Left ventricle myocardium inferior (tissue), 1 donor: Measurements from ENCODE around the gene HOOK2. TPM values are rescaled to one million over a fixed set of nuclear protein-coding genes. Genes with fewer than 3 reads are reported as not detected.

Source experiments
- DNase-seq: peaks from one replicate; pipeline ENCODE4 v3.0.0-alpha.2; 2020
- H3K27ac ChIP-seq: fragments of 200-600 bp; replicated peaks from 2 replicates; pipeline ENCODE4 v1.8.0; 2021
- H3K27me3 ChIP-seq: fragments of 200-600 bp; 2 replicates; pipeline ENCODE4 v1.8.0; 2021; ENCODE audit warnings: low read depth
- H3K36me3 ChIP-seq: fragments of 200-600 bp; 2 replicates; pipeline ENCODE4 v1.8.0; 2021
- H3K4me1 ChIP-seq: fragments of 200-600 bp; 2 replicates; pipeline ENCODE4 v1.8.0; 2021
- H3K4me3 ChIP-seq: fragments of 200-600 bp; 2 replicates; pipeline ENCODE4 v1.8.0; 2021; ENCODE audit warnings: mild to moderate bottlenecking, moderate library complexity
- H3K9me3 ChIP-seq: fragments of 200-600 bp; replicated peaks from 2 replicates; pipeline ENCODE4 v1.8.0; 2021
- CTCF ChIP-seq: fragments of 200-600 bp; IDR thresholded peaks from 2 replicates; pipeline ENCODE4 v1.8.0; 2021; ENCODE audit warnings: antibody characterized with exemption, mild to moderate bottlenecking, borderline replicate concordance
- intact Hi-C: fragments of 100-400 bp; cut with micrococcal nuclease; formaldehyde crosslinking; loops from one replicate; pipeline ENCODE4 v1.11.0; 2022
- total RNA-seq: library from RNA; stranded (reverse); fragmentation: NEBNext Ultra II Directional; extraction: Animal tissue kit (Norgen Biotek cat#: 25700); gene quantifications from one replicate; pipeline ENCODE4 v1.2.1, GENCODE V29; 2021
- donor health status: DM: no; HTN: yes; CAD: no; lungs with severe emphysema.

HOOK2 gene
- total RNA-seq, 1 donor from 2014 or later = 66.3 TPM

DNA sequence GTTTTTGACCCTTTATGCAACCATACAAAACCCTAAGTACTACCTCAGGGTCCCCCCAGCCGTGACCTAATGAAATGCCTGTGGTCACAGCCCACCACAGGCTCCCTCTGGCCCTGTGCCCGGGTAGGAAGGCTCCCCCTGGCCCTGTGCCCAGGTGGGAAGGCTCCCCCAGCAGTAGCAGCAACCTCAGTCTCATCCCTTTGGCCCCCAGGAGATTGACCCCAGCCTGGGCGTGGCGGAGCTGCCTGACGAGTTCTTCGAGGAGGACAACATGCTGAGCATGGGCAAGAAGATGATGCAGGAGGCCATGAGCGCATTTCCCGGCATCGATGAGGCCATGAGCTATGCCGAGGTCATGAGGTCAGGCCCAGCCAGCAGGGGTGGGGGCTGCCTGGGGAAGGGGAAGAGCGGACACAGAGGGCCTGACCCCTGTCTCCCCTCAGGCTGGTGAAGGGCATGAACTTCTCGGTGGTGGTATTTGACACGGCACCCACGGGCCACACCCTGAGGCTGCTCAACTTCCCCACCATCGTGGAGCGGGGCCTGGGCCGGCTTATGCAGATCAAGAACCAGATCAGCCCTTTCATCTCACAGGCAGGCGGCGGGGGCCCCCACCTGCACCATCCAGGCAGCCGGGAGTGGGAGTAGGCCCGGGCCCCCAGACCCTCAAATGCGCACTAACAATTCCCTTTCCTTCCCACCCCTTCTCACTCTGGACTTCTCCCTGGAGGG is 30.0 kb downstream of the HOOK2 start:
- intact Hi-C loops = no loop called here
- H3K27me3 ChIP-seq = peaks cover 21% of the 10 kb centered on the region
- H3K4me1 ChIP-seq = no peaks in the 10 kb centered on the region
- H3K36me3 ChIP-seq = peaks cover 75% of the 10 kb centered on the region
- no peak for DNase-seq
- H3K4me3 ChIP-seq = no peak overlapping the region
- H3K9me3 ChIP-seq = peaks cover 8% of the 10 kb centered on the region
- no peak for TF ChIP-seq CTCF
- H3K27ac ChIP-seq = no peak overlapping the region

DNA sequence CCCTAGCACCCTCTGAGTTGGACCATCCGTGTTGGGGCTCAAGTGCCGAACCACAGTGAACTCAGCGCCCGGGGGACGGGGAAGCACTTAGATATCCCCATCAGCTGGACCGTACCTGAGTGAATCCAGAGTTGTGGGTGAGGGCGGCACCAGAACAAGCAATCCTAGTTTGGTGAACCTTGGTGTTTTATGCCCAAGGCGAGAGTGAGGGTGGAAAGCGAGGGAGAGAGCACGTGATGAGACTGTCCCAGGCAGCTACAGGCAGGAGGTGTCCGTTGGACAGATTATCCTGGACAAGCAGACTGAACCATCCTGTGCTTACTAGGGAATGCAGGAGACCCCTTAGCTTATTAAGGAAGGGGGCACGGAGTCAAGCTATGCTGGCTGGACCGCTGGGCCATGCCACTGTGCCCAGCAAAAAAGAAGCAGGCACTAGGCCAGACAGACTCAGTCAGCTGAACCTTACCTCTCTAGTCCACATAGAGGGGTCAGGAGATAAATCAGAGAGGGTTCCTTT is 37.5 kb downstream of the HOOK2 start:
- intact Hi-C loops = no loop called here
- DNase-seq = no peak
- Histone ChIP-seq H3K27me3 (no peaks in the 10 kb centered on the region), H3K27ac (peak overlapping the region; percentile 94), H3K9me3 (no peaks in the 10 kb centered on the region), H3K4me3 (peak overlapping the region; percentile 86), H3K4me1 (peaks cover 43% of the 10 kb centered on the region), H3K36me3 (peaks cover 46% of the 10 kb centered on the region)
- TF ChIP-seq CTCF = no peak

DNA sequence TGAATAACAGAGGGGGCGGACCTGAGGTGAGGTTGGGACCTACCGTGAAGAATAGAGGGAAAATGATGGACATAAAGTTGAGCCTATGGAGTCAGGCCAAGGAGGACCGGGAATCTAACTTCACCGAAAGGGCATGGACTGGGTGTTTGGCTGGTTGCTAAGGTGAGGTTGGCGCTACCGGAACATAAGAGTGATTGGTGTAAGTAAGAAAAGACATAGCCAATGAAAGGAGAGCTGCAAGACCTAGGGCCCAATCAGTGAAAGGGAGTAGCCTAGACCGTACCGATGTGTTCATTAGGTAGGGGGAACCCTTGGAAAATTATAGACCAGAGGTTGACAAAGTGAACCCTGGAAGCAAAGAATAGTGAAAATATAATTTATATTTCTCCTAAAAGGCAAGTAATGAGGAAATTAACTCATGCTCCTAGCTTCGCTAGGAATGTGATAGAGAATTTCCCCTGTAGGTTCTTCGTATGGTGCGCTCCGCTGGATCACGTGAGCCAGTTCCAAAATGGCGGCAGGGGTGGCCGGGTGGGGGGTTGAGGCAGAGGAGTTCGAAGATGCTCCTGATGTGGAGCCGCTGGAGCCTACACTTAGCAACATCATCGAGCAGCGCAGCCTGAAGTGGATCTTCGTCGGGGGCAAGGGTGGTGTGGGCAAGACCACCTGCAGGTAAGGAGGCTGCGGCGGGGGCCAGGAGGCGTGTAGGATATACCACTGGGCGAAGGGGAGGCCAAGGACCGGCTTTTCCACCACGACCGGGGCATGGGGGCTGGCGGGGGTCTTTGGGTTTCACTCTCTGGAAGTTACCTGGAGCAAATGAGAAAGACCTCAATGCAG is 38.1 kb downstream of the HOOK2 start, which contains the start of gene GET3:
TSS of gene GET3 (plus strand) at position 503 of the 840 bp plus-strand sequence. CDS start at position 512, 9 bp downstream.
- peak within 1 kb of the TSS; percentile 86 for H3K4me3 ChIP-seq
- H3K36me3 ChIP-seq = peaks cover 43% of the 10 kb centered on the region
- H3K27me3 ChIP-seq = no peaks in the 10 kb centered on the region
- no peaks in the 10 kb centered on the region for H3K9me3 ChIP-seq
- TF ChIP-seq CTCF = no peak
- peaks cover 50% of the 10 kb centered on the region for H3K4me1 ChIP-seq
- peak; percentile 85 for DNase-seq
- H3K27ac ChIP-seq = peak within 1 kb of the TSS; percentile 94
- intact Hi-C loops = no loop called here

DNA sequence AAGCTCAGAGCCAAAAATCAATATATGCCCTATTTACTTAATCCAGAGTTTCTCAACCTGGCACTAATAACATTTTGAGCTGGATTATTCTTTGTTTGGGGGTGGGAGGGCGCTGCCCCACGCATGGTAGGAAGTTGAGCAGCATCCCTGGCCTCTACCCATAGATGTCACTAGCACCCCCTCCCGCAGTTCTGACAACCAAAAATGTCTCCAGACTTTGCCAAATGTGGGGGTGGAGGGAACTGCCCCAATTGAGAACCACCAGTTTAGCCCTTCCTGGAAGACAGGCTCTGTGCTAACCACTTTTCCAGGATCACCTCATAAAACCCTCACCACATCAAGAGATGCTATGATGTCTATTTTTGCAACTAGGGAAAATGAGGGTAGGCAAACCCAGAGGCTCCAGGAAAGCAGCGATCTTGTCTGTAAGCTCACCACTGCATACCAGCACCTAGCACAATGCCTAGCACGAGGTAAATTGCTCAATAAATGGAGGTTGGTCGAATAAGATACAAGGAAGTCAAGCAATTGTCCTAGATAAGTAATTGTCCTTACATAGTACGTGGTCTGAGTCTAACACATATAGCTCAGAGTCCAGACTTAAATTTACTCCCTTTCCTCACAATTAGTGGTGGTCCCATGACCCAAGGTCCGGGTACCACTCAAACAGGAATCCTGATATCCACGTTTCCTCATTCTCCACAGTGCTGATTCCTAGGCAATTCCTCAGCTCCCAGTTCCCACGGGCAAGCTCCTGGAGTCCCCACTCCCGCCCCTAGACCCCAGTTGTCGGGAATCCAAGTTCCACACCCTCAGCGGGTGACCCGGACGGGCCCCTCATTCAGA is 41.8 kb downstream of the HOOK2 start:
- Histone ChIP-seq H3K36me3 (peaks cover 41% of the 10 kb centered on the region), H3K4me3 (peak overlapping the region; percentile 99), H3K4me1 (peaks cover 62% of the 10 kb centered on the region), H3K27me3 (no peaks in the 10 kb centered on the region), H3K9me3 (no peaks in the 10 kb centered on the region), H3K27ac (peak overlapping the region; percentile 97)
- DNase-seq = no peak
- no peak for TF ChIP-seq CTCF
- intact Hi-C loops = no loop called here

- DNase-seq = no peak
- Histone ChIP-seq H3K27ac (no peak overlapping the region), H3K9me3 (no peaks in the 10 kb centered on the region), H3K36me3 (peaks cover 46% of the 10 kb centered on the region), H3K4me3 (no peak overlapping the region), H3K27me3 (no peaks in the 10 kb centered on the region), H3K4me1 (peaks cover 45% of the 10 kb centered on the region)
- no peak for TF ChIP-seq CTCF
- intact Hi-C loops = no loop called here
Measured at GRCh38 chr19:12731337-12731736, 44.0 kb downstream of the HOOK2 start.
